ENCODE measurements around the gene MIF4GD. TPM values are rescaled to one million over a fixed set of nuclear protein-coding genes. Genes with fewer than 3 reads are reported as not detected.
A peak's percentile ranks its signal among the peaks of the same experiment; 100 is the strongest.

Gene MIF4GD
- total and polyA plus RNA-seq, 10 of the 15 experiments (the other 5 are each of a cell fraction or from before 2014, with no cell fraction given): 22.8 to 96.2 (median 60.1) TPM

- Histone ChIP-seq H3K27me3 (replicated peaks in 1 of 2; ENCODE audit: control insufficient read depth in 2 of 2, insufficient read depth in 2 of 2, low read length in 1 of 2) (no peaks in the 10 kb centered on the region), H3K79me2 (ENCODE audit: control insufficient read depth, insufficient read depth, low read length) (no peaks in the 10 kb centered on the region), H3K27ac (ENCODE audit: control insufficient read depth, insufficient read depth) (no peak overlapping the region), H4K20me1 (ENCODE audit: control insufficient read depth, insufficient read depth) (no peaks in the 10 kb centered on the region), H2AFZ (ENCODE audit: control insufficient read depth, low read depth, low read length) (no peak overlapping the region), H3K9ac (ENCODE audit: control insufficient read depth, insufficient read depth, low read length) (no peak overlapping the region), H3K36me3 (ENCODE audit: control insufficient read depth in 2 of 2, insufficient read depth in 2 of 2, low read length in 1 of 2) (peaks cover 23 to 32% of the 10 kb centered on the region in 2 experiments), H3K9me3 (replicated peaks; ENCODE audit: control insufficient read depth, insufficient read depth, low read length) (no peaks in the 10 kb centered on the region), H3K4me1 (ENCODE audit: control insufficient read depth, insufficient read depth, low read length) (no peaks in the 10 kb centered on the region), H3K4me3 (no peak overlapping the region), H3K4me2 (ENCODE audit: control insufficient read depth, insufficient read depth) (no peak overlapping the region)
- DNase-seq (ENCODE audit: low read depth, low spot score): no peak
- no peak for TF ChIP-seq MYB (IDR thresholded peaks at IDR 0.05; ENCODE audit: borderline replicate concordance, low read depth, low read length)
- BruUV-seq (replicated peaks): TSS peak; percentile 28
- no peak for ATAC-seq
- intact Hi-C loops (cut with micrococcal nuclease; ENCODE audit: unreplicated experiment) (no loop called here), in situ Hi-C loops (cut with MboI) (no loop called here)
- ChIA-PET POLR2A (no interaction called here), CTCF (interaction anchor here (2.3 kb wide), 1 partner anchor 25 kb away, joined by 5 read pairs; no protein-coding TSS in a partner anchor), RAD21 (ENCODE audit: unreplicated experiment) (no interaction called here), SMC1A (ENCODE audit: uncharacterized antibody, unreplicated experiment) (no interaction called here)
- FAIRE-seq: no peak
- WGBS (ENCODE audit: insufficient coverage, insufficient replicate concordance, low lambda C conversion rate, missing lambda C conversion rate): 90% methylated on average over 14 of the region's 14 CpGs
These were observed 46.0 kb downstream of the MIF4GD start for GRCh38 chr17:75225016-75225415.

GRCh38 chr17:75219815-75220214, 51.2 kb downstream of the MIF4GD start:
- BruUV-seq (replicated peaks): no TSS peak
- intact Hi-C loops (cut with micrococcal nuclease; ENCODE audit: unreplicated experiment): no loop called here
- Histone ChIP-seq H3K79me2 (ENCODE audit: control insufficient read depth, insufficient read depth, low read length) (no peaks in the 10 kb centered on the region), H3K9ac (ENCODE audit: control insufficient read depth, insufficient read depth, low read length) (no peak overlapping the region), H2AFZ (ENCODE audit: control insufficient read depth, low read depth, low read length) (no peak overlapping the region), H3K9me3 (replicated peaks; ENCODE audit: control insufficient read depth, insufficient read depth, low read length) (no peaks in the 10 kb centered on the region), H4K20me1 (ENCODE audit: control insufficient read depth, insufficient read depth) (no peaks in the 10 kb centered on the region), H3K4me2 (ENCODE audit: control insufficient read depth, insufficient read depth) (no peak overlapping the region), H3K4me1 (ENCODE audit: control insufficient read depth, insufficient read depth, low read length) (no peaks in the 10 kb centered on the region), H3K36me3 (ENCODE audit: control insufficient read depth in 2 of 2, insufficient read depth in 2 of 2, low read length in 1 of 2) (peaks cover 11 to 27% of the 10 kb centered on the region in 2 experiments), H3K27me3 (replicated peaks in 1 of 2; ENCODE audit: control insufficient read depth in 2 of 2, insufficient read depth in 2 of 2, low read length in 1 of 2) (no peaks in the 10 kb centered on the region), H3K27ac (ENCODE audit: control insufficient read depth, insufficient read depth) (no peak overlapping the region), H3K4me3 (no peak overlapping the region)
- FAIRE-seq (no peak), DNase-seq (ENCODE audit: low read depth, low spot score) (no peak), ATAC-seq (no peak)
- 100% methylated on average over 3 of the region's 3 CpGs for WGBS (ENCODE audit: insufficient coverage, insufficient replicate concordance, low lambda C conversion rate, missing lambda C conversion rate)
- in situ Hi-C loops (cut with MboI): no loop called here
- RAD21 ChIA-PET (ENCODE audit: unreplicated experiment): no interaction called here
- CTCF ChIA-PET: interaction anchor here (0.7 to 1.0 kb wide), 3 partner anchors 17 to 106 kb away, joined by 3 read pairs; no protein-coding TSS in a partner anchor
- POLR2A ChIA-PET: no interaction called here
- SMC1A ChIA-PET (ENCODE audit: uncharacterized antibody, unreplicated experiment): no interaction called here
- TF ChIP-seq STAT1 (conservative IDR thresholded peaks at IDR 0.05) (no peak), RELA (IDR thresholded peaks at IDR 0.05; ENCODE audit: borderline replicate concordance, partially characterized antibody) (no peak), SMAD5 (IDR thresholded peaks at IDR 0.05; ENCODE audit: low read depth) (no peak), NR2C1 (IDR thresholded peaks at IDR 0.05) (no peak), HSF1 (IDR thresholded peaks at IDR 0.05; ENCODE audit: low read depth, low read length) (no peak), CBFB (IDR thresholded peaks at IDR 0.05; ENCODE audit: low read depth) (no peak), MLLT1 (IDR thresholded peaks at IDR 0.05) (no peak), SKIL (IDR thresholded peaks at IDR 0.05; ENCODE audit: low read depth, poor library complexity, severe bottlenecking) (no peak), SUZ12 (IDR thresholded peaks at IDR 0.05; ENCODE audit: unreplicated experiment) (no peak), ATF7 (IDR thresholded peaks at IDR 0.05; ENCODE audit: low read depth) (no peak), SUPT20H (IDR thresholded peaks at IDR 0.05; ENCODE audit: borderline replicate concordance, control insufficient read depth, low read depth, low read length) (no peak), IKZF2 (IDR thresholded peaks at IDR 0.05) (no peak), ESRRA (IDR thresholded peaks at IDR 0.05; ENCODE audit: low read length) (no peak)
